ENCODE measurements around the gene DRD2. TPM values are rescaled to one million over a fixed set of nuclear protein-coding genes. Genes with fewer than 3 reads are reported as not detected.

DRD2 gene
- total and polyA plus RNA-seq, 2 of the 13 experiments (the other 11 are each of a cell fraction or from before 2014, with no cell fraction given), result not detected

DNA sequence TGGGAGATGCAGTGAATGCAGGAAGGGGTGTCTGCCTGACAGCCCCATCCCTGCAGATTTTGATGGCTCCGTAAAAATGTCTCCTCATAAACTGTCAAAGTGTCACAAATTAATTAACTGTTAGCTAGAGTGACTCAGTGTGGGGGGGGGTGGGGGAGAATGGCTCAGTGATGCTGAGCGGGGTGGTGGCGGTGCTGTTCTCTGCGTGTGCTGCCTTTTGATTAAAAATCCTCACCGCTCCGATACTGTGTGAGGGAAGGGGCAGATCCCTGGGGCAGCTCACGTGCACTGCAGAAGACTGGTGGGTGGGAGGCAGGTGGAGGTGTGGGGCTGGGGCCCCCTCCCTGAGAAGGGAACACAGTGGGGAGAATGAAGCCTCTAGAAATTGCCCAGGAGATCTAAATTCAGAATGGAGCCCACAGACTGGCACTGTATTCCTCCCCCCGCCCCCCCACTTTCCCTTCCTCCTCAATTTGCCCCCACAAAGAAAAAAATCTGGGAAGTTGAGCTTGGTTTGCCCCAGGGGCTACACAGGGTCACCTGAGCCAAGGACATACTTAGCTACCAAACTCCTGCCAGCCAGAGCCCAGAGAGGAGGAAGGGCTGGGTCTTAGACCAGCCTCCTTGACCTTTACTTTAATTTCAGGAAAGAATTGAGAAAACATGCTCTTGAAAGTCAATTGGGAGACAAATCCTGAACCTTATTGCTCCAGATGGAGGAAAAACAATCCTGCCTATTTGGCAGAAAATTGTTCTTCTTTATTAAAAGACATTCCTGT lies 39.8 kb downstream of the DRD2 start:
- in situ Hi-C loops (cut with HindIII; ENCODE audit: extremely low pct_ligation_motif_present, low pct_unique_long_range_greater_than_20kb) (no loop called here), intact Hi-C loops (cut with micrococcal nuclease; ENCODE audit: unreplicated experiment) (loop anchor here (5.0 kb wide), 1 partner anchor 297 kb away; no protein-coding TSS in a partner anchor)
- no peak for FAIRE-seq
- Histone ChIP-seq H3K9me3 (ENCODE audit: low read length) (no peaks in the 10 kb centered on the region), H3K27ac (ENCODE audit: extremely low read length, insufficient read depth, low read length) (no peak overlapping the region), H3K36me3 (replicated peaks in 1 of 2; ENCODE audit: control insufficient read depth in 1 of 2, insufficient read depth in 2 of 2, low read length in 2 of 2) (no peaks in the 10 kb centered on the region), H4K20me1 (ENCODE audit: insufficient read depth, low read length) (no peaks in the 10 kb centered on the region), H3K4me1 (ENCODE audit: insufficient read depth, low read length) (no peaks in the 10 kb centered on the region), H3K9ac (ENCODE audit: insufficient read depth, low read depth, low read length) (no peak overlapping the region), H2AFZ (ENCODE audit: low read length) (no peak overlapping the region), H3K27me3 (ENCODE audit: control insufficient read depth in 1 of 2, insufficient read depth in 2 of 2, low read length in 2 of 2) (peaks cover 0 to 7% of the 10 kb centered on the region in 2 experiments; a peak in 1 of 5 replicates), H3K4me3 (replicated peaks in 1 of 3; ENCODE audit: insufficient read depth in 1 of 3, low read depth in 2 of 3, low read length in 3 of 3) (no peak overlapping the region), H3K4me2 (ENCODE audit: low read depth, low read length) (no peak overlapping the region), H3K79me2 (ENCODE audit: insufficient read depth, low read length) (no peaks in the 10 kb centered on the region)
- 39% methylated on average over 8 of the region's 8 CpGs for WGBS (ENCODE audit: low lambda C conversion rate)
- TF ChIP-seq NCOR1 (IDR thresholded peaks at IDR 0.05; ENCODE audit: borderline replicate concordance, low read length) (no peak), ZNF225 (CRISPR knock-in tag; IDR thresholded peaks at IDR 0.05) (no peak), FOSL1 (CRISPR knock-in tag; IDR thresholded peaks at IDR 0.05; ENCODE audit: borderline replicate concordance) (no peak), ZNF570 (CRISPR knock-in tag; IDR thresholded peaks at IDR 0.05; ENCODE audit: borderline replicate concordance) (no peak), HMG20B (CRISPR knock-in tag; conservative IDR thresholded peaks at IDR 0.05) (no peak), ZFYVE20 (CRISPR knock-in tag; IDR thresholded peaks at IDR 0.05; ENCODE audit: borderline replicate concordance, low read depth) (no peak), XRCC5 (optimal IDR thresholded peaks at IDR 0.05; ENCODE audit: low read length) (no peak), RBAK (CRISPR knock-in tag; IDR thresholded peaks at IDR 0.05) (no peak), MEF2D (CRISPR knock-in tag; IDR thresholded peaks at IDR 0.05) (no peak), MIXL1 (CRISPR knock-in tag; IDR thresholded peaks at IDR 0.05) (no peak), AGO2 (optimal IDR thresholded peaks at IDR 0.05; ENCODE audit: low read depth, low read length) (no peak), CBFB (CRISPR knock-in tag; IDR thresholded peaks at IDR 0.05) (no peak), SMAD3 (CRISPR knock-in tag; IDR thresholded peaks at IDR 0.05) (no peak), ZNF468 (CRISPR knock-in tag; IDR thresholded peaks at IDR 0.05) (no peak)
- TF ChIP-seq, protein P1, sequence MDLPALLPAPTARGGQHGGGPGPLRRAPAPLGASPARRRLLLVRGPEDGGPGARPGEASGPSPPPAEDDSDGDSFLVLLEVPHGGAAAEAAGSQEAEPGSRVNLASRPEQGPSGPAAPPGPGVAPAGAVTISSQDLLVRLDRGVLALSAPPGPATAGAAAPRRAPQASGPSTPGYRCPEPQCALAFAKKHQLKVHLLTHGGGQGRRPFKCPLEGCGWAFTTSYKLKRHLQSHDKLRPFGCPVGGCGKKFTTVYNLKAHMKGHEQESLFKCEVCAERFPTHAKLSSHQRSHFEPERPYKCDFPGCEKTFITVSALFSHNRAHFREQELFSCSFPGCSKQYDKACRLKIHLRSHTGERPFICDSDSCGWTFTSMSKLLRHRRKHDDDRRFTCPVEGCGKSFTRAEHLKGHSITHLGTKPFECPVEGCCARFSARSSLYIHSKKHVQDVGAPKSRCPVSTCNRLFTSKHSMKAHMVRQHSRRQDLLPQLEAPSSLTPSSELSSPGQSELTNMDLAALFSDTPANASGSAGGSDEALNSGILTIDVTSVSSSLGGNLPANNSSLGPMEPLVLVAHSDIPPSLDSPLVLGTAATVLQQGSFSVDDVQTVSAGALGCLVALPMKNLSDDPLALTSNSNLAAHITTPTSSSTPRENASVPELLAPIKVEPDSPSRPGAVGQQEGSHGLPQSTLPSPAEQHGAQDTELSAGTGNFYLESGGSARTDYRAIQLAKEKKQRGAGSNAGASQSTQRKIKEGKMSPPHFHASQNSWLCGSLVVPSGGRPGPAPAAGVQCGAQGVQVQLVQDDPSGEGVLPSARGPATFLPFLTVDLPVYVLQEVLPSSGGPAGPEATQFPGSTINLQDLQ (CRISPR knock-in tag; IDR thresholded peaks at IDR 0.05), result no peak
- TF ChIP-seq, protein P2, sequence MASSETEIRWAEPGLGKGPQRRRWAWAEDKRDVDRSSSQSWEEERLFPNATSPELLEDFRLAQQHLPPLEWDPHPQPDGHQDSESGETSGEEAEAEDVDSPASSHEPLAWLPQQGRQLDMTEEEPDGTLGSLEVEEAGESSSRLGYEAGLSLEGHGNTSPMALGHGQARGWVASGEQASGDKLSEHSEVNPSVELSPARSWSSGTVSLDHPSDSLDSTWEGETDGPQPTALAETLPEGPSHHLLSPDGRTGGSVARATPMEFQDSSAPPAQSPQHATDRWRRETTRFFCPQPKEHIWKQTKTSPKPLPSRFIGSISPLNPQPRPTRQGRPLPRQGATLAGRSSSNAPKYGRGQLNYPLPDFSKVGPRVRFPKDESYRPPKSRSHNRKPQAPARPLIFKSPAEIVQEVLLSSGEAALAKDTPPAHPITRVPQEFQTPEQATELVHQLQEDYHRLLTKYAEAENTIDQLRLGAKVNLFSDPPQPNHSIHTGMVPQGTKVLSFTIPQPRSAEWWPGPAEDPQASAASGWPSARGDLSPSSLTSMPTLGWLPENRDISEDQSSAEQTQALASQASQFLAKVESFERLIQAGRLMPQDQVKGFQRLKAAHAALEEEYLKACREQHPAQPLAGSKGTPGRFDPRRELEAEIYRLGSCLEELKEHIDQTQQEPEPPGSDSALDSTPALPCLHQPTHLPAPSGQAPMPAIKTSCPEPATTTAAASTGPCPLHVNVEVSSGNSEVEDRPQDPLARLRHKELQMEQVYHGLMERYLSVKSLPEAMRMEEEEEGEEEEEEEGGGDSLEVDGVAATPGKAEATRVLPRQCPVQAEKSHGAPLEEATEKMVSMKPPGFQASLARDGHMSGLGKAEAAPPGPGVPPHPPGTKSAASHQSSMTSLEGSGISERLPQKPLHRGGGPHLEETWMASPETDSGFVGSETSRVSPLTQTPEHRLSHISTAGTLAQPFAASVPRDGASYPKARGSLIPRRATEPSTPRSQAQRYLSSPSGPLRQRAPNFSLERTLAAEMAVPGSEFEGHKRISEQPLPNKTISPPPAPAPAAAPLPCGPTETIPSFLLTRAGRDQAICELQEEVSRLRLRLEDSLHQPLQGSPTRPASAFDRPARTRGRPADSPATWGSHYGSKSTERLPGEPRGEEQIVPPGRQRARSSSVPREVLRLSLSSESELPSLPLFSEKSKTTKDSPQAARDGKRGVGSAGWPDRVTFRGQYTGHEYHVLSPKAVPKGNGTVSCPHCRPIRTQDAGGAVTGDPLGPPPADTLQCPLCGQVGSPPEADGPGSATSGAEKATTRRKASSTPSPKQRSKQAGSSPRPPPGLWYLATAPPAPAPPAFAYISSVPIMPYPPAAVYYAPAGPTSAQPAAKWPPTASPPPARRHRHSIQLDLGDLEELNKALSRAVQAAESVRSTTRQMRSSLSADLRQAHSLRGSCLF (CRISPR knock-in tag; IDR thresholded peaks at IDR 0.05; ENCODE audit: borderline replicate concordance), result no peak
- BruUV-seq (replicated peaks), result no TSS peak
- ChIA-PET CTCF (ENCODE audit: low intra/inter-chr PET ratio, low total read pairs) (no interaction called here), POLR2A (no interaction called here)
- ATAC-seq, result no peak
- no peak for DNase-seq (ENCODE audit: low spot score)
